GM23338 (cell line): ENCODE results near the gene MRPS15. TPM values are rescaled to one million over a fixed set of nuclear protein-coding genes. Genes with fewer than 3 reads are reported as not detected.

Source experiments
- ATAC-seq: fragments of 200-7000 bp; cut with Tn5 transposase; 3 replicates; pipeline ENCODE4 v1.9.1; 2020
- DNase-seq: peaks from one replicate; pipeline ENCODE4 v3.0.0-alpha.2; 2015; ENCODE audit warnings: low spot score
- H2AFZ ChIP-seq: fragments of 200-600 bp; sonication (generic); 2 replicates; pipeline ENCODE4 v1.8.0; 2016; ENCODE audit warnings: antibody characterized with exemption, mild to moderate bottlenecking, moderate library complexity
- H3F3A ChIP-seq: fragments of 200-600 bp; sonication (generic); replicated peaks from 2 replicates; pipeline ENCODE4 v1.8.0; 2017; ENCODE audit warnings: antibody characterized with exemption, mixed run types, low read depth
- H3K27ac ChIP-seq: fragments of 200-600 bp; sonication (generic); 2 replicates; pipeline ENCODE4 v1.6.1; 2016; ENCODE audit warnings: low read depth
- H3K27me3 ChIP-seq: fragments of 200-600 bp; sonication (generic); 2 replicates; pipeline ENCODE4 v1.8.0; 2016; ENCODE audit warnings: mild to moderate bottlenecking, mixed run types, moderate library complexity; ENCODE audit not compliant: insufficient read depth
- H3K36me3 ChIP-seq: fragments of 200-600 bp; sonication (generic); 2 replicates; pipeline ENCODE4 v1.8.0; 2016; ENCODE audit warnings: mild to moderate bottlenecking; ENCODE audit not compliant: insufficient read depth
- H3K4me1 ChIP-seq: fragments of 200-600 bp; sonication (generic); 2 replicates; pipeline ENCODE4 v1.8.0; 2016; ENCODE audit warnings: mild to moderate bottlenecking, moderate library complexity; ENCODE audit not compliant: insufficient read depth
- H3K4me2 ChIP-seq: fragments of 200-600 bp; sonication (generic); 2 replicates; pipeline ENCODE4 v1.7.1; 2017; ENCODE audit warnings: mixed run types
- H3K4me3 ChIP-seq: fragments of 200-600 bp; sonication (generic); 2 replicates; pipeline ENCODE4 v1.6.1; 2016; ENCODE audit warnings: mixed run types
- H3K79me2 ChIP-seq: fragments of 200-600 bp; sonication (generic); replicated peaks from 2 replicates; pipeline ENCODE4 v1.8.0; 2017; ENCODE audit warnings: mild to moderate bottlenecking; ENCODE audit not compliant: insufficient read depth
- H3K9me2 ChIP-seq: fragments of 200-600 bp; sonication (generic); 2 replicates; pipeline ENCODE4 v1.8.0; 2017; ENCODE audit not compliant: insufficient read depth
- H4K20me1 ChIP-seq: fragments of 200-600 bp; sonication (generic); replicated peaks from 2 replicates; pipeline ENCODE4 v1.8.0; 2017; ENCODE audit warnings: mild to moderate bottlenecking; ENCODE audit not compliant: insufficient read depth
- H3K27ac Mint-ChIP-seq: 2 replicates; pipeline ENCODE4 v1.8.0; 2020; ENCODE audit warnings: inconsistent platforms, mild to moderate bottlenecking, moderate library complexity, mixed read lengths
- H3K27me3 Mint-ChIP-seq: 3 replicates; pipeline ENCODE4 v1.8.0; 2022; ENCODE audit warnings: low read depth, mild to moderate bottlenecking, moderate library complexity, mixed read lengths, inconsistent platforms; ENCODE audit not compliant: insufficient read depth, poor library complexity
- H3K36me3 Mint-ChIP-seq: 3 replicates; pipeline ENCODE4 v1.8.0; 2021; ENCODE audit warnings: low read depth, mild to moderate bottlenecking, inconsistent platforms, moderate library complexity, mixed read lengths
- H3K4me1 Mint-ChIP-seq: 3 replicates; pipeline ENCODE4 v1.8.0; 2020; ENCODE audit warnings: mild to moderate bottlenecking, inconsistent platforms, mixed read lengths
- H3K4me3 Mint-ChIP-seq: 3 replicates; pipeline ENCODE4 v1.8.0; 2021; ENCODE audit warnings: moderate library complexity, mild to moderate bottlenecking, inconsistent platforms, mixed read lengths
- H3K9me3 Mint-ChIP-seq: 3 replicates; pipeline ENCODE4 v1.8.0; 2020; ENCODE audit warnings: moderate library complexity, mild to moderate bottlenecking, inconsistent platforms, mixed read lengths
- CREB1 ChIP-seq: fragments of 250-450 bp; sonication (Bioruptor Pico); IDR thresholded peaks from 2 replicates; pipeline ENCODE4 v1.5.0; 2020; ENCODE audit warnings: low read depth, mild to moderate bottlenecking, moderate library complexity
- CTCF ChIP-seq, 2 experiments: fragments of 200-600 bp in 1 of 2; sonication (generic) in 1 of 2; conservative IDR thresholded peaks; 2 replicates each; pipeline versions ENCODE4 v1.5.1 to v1.6.1; 2016 to 2017; ENCODE audit warnings: antibody characterized with exemption in 2 of 2, low read depth in 2 of 2, mild to moderate bottlenecking in 2 of 2, moderate library complexity in 1 of 2
- EZH2 ChIP-seq: fragments of 200-600 bp; sonication (generic); IDR thresholded peaks from one replicate; pipeline ENCODE4 v1.8.0; 2017; ENCODE audit warnings: antibody characterized with exemption, mild to moderate bottlenecking, low read depth; ENCODE audit not compliant: unreplicated experiment
- EZH2phosphoT487 ChIP-seq: fragments of 200-600 bp; sonication (generic); IDR thresholded peaks from one replicate; pipeline ENCODE4 v1.8.1; 2018; ENCODE audit warnings: antibody characterized with exemption; ENCODE audit not compliant: unreplicated experiment
- JUNB ChIP-seq: IDR thresholded peaks from one replicate; pipeline ENCODE4 v1.6.1; 2016; ENCODE audit warnings: antibody characterized with exemption; ENCODE audit not compliant: unreplicated experiment
- NANOG ChIP-seq: IDR thresholded peaks from 2 replicates; pipeline ENCODE4 v1.6.1; 2016; ENCODE audit warnings: antibody characterized with exemption, borderline replicate concordance
- POLR2AphosphoS5 ChIP-seq: IDR thresholded peaks from 2 replicates; pipeline ENCODE4 v1.6.1; 2016; ENCODE audit warnings: antibody characterized with exemption, low read depth
- STAT1 ChIP-seq: IDR thresholded peaks from one replicate; pipeline ENCODE4 v1.6.1; 2016; ENCODE audit warnings: antibody characterized with exemption; ENCODE audit not compliant: unreplicated experiment
- ZNF114 ChIP-seq: fragments of 250-450 bp; sonication (Bioruptor Pico); IDR thresholded peaks from 2 replicates; pipeline ENCODE4 v1.5.0; 2020; ENCODE audit warnings: mild to moderate bottlenecking, moderate library complexity
- ZNF331 ChIP-seq: fragments of 250-450 bp; sonication (Bioruptor Pico); IDR thresholded peaks from 2 replicates; pipeline ENCODE4 v1.5.0; 2020; ENCODE audit warnings: low read depth, mild to moderate bottlenecking, moderate library complexity
- polyA plus RNA-seq: library from polyadenylated mRNA; unstranded; fragments of >200 nt; fragmentation: Nextera tagmentation; extraction: Ambion mirVana; gene quantifications from 2 replicates; pipeline ENCODE4 v1.2.1, GENCODE V29; 2016
- total RNA-seq: library from RNA; depleted of rRNA; stranded (reverse); fragments of >200 nt; shearing (Covaris generic); gene quantifications from 2 replicates; pipeline ENCODE4 v1.2.3, GENCODE V29; 2014
- TF ChIP-seq, protein P1 (sequence below): IDR thresholded peaks from 2 replicates; pipeline ENCODE4 v1.6.1; 2016; ENCODE audit warnings: antibody characterized with exemption
- TF ChIP-seq, protein P2 (sequence below): IDR thresholded peaks from one replicate; pipeline ENCODE4 v1.6.1; 2018; ENCODE audit warnings: antibody characterized with exemption; ENCODE audit not compliant: unreplicated experiment
- TF ChIP-seq, protein P3 (sequence below): fragments of 250-450 bp; sonication (Bioruptor Pico); IDR thresholded peaks from 2 replicates; pipeline ENCODE4 v1.5.0; 2020; ENCODE audit warnings: mild to moderate bottlenecking, moderate library complexity

The MRPS15 gene
- total and polyA plus RNA-seq, 2 experiments from 2014 or later = 105 to 311 TPM

GRCh38 chr1:36512842-36513241, 48.7 kb upstream of the MRPS15 start:
- Histone ChIP-seq H3K4me2 (no peak overlapping the region), H3K27ac (no peak overlapping the region), H3F3A (no peaks in the 10 kb centered on the region), H3K27me3 (no peaks in the 10 kb centered on the region), H3K4me3 (no peak overlapping the region), H4K20me1 (no peaks in the 10 kb centered on the region), H2AFZ (no peak overlapping the region), H3K79me2 (no peaks in the 10 kb centered on the region), H3K9me2 (no peaks in the 10 kb centered on the region), H3K4me1 (no peaks in the 10 kb centered on the region), H3K36me3 (no peaks in the 10 kb centered on the region)
- no peak overlapping the region for H3K4me3 Mint-ChIP-seq
- H3K9me3 Mint-ChIP-seq = no peaks in the 10 kb centered on the region; the same call in 2 of the 3 replicates
- H3K27me3 Mint-ChIP-seq = peaks cover 9% of the 10 kb centered on the region
- DNase-seq (no peak), ATAC-seq (no peak)
- TF ChIP-seq, protein P1, sequence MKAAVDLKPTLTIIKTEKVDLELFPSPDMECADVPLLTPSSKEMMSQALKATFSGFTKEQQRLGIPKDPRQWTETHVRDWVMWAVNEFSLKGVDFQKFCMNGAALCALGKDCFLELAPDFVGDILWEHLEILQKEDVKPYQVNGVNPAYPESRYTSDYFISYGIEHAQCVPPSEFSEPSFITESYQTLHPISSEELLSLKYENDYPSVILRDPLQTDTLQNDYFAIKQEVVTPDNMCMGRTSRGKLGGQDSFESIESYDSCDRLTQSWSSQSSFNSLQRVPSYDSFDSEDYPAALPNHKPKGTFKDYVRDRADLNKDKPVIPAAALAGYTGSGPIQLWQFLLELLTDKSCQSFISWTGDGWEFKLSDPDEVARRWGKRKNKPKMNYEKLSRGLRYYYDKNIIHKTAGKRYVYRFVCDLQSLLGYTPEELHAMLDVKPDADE = no peak
- TF ChIP-seq ZNF331 (CRISPR knock-in tag) (no peak), CREB1 (CRISPR knock-in tag) (no peak), CTCF (conservative IDR thresholded peaks at IDR 0.05; ENCODE audit: low read depth in 2 of 2) (no peak), STAT1 (no peak), NANOG (no peak), EZH2phosphoT487 (no peak), JUNB (no peak), POLR2AphosphoS5 (no peak), EZH2 (no peak), ZNF114 (CRISPR knock-in tag) (no peak)
- TF ChIP-seq, protein P2, sequence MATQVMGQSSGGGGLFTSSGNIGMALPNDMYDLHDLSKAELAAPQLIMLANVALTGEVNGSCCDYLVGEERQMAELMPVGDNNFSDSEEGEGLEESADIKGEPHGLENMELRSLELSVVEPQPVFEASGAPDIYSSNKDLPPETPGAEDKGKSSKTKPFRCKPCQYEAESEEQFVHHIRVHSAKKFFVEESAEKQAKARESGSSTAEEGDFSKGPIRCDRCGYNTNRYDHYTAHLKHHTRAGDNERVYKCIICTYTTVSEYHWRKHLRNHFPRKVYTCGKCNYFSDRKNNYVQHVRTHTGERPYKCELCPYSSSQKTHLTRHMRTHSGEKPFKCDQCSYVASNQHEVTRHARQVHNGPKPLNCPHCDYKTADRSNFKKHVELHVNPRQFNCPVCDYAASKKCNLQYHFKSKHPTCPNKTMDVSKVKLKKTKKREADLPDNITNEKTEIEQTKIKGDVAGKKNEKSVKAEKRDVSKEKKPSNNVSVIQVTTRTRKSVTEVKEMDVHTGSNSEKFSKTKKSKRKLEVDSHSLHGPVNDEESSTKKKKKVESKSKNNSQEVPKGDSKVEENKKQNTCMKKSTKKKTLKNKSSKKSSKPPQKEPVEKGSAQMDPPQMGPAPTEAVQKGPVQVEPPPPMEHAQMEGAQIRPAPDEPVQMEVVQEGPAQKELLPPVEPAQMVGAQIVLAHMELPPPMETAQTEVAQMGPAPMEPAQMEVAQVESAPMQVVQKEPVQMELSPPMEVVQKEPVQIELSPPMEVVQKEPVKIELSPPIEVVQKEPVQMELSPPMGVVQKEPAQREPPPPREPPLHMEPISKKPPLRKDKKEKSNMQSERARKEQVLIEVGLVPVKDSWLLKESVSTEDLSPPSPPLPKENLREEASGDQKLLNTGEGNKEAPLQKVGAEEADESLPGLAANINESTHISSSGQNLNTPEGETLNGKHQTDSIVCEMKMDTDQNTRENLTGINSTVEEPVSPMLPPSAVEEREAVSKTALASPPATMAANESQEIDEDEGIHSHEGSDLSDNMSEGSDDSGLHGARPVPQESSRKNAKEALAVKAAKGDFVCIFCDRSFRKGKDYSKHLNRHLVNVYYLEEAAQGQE = no peak
- TF ChIP-seq, protein P3, sequence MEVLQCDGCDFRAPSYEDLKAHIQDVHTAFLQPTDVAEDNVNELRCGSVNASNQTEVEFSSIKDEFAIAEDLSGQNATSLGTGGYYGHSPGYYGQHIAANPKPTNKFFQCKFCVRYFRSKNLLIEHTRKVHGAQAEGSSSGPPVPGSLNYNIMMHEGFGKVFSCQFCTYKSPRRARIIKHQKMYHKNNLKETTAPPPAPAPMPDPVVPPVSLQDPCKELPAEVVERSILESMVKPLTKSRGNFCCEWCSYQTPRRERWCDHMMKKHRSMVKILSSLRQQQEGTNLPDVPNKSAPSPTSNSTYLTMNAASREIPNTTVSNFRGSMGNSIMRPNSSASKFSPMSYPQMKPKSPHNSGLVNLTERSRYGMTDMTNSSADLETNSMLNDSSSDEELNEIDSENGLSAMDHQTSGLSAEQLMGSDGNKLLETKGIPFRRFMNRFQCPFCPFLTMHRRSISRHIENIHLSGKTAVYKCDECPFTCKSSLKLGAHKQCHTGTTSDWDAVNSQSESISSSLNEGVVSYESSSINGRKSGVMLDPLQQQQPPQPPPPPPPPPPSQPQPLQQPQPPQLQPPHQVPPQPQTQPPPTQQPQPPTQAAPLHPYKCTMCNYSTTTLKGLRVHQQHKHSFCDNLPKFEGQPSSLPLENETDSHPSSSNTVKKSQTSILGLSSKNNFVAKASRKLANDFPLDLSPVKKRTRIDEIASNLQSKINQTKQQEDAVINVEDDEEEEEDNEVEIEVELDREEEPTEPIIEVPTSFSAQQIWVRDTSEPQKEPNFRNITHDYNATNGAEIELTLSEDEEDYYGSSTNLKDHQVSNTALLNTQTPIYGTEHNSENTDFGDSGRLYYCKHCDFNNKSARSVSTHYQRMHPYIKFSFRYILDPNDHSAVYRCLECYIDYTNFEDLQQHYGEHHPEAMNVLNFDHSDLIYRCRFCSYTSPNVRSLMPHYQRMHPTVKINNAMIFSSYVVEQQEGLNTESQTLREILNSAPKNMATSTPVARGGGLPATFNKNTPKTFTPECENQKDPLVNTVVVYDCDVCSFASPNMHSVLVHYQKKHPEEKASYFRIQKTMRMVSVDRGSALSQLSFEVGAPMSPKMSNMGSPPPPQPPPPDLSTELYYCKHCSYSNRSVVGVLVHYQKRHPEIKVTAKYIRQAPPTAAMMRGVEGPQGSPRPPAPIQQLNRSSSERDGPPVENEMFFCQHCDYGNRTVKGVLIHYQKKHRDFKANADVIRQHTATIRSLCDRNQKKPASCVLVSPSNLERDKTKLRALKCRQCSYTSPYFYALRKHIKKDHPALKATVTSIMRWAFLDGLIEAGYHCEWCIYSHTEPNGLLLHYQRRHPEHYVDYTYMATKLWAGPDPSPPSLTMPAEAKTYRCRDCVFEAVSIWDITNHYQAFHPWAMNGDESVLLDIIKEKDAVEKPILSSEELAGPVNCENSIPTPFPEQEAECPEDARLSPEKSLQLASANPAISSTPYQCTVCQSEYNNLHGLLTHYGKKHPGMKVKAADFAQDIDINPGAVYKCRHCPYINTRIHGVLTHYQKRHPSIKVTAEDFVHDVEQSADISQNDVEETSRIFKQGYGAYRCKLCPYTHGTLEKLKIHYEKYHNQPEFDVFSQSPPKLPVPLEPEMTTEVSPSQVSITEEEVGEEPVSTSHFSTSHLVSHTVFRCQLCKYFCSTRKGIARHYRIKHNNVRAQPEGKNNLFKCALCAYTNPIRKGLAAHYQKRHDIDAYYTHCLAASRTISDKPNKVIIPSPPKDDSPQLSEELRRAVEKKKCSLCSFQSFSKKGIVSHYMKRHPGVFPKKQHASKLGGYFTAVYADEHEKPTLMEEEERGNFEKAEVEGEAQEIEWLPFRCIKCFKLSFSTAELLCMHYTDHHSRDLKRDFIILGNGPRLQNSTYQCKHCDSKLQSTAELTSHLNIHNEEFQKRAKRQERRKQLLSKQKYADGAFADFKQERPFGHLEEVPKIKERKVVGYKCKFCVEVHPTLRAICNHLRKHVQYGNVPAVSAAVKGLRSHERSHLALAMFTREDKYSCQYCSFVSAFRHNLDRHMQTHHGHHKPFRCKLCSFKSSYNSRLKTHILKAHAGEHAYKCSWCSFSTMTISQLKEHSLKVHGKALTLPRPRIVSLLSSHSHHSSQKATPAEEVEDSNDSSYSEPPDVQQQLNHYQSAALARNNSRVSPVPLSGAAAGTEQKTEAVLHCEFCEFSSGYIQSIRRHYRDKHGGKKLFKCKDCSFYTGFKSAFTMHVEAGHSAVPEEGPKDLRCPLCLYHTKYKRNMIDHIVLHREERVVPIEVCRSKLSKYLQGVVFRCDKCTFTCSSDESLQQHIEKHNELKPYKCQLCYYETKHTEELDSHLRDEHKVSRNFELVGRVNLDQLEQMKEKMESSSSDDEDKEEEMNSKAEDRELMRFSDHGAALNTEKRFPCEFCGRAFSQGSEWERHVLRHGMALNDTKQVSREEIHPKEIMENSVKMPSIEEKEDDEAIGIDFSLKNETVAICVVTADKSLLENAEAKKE (CRISPR knock-in tag) = no peak
- H3K4me1 Mint-ChIP-seq = peaks cover 15% of the 10 kb centered on the region
- H3K36me3 Mint-ChIP-seq = no peaks in the 10 kb centered on the region
- H3K27ac Mint-ChIP-seq = no peak overlapping the region
